ENCODE data around the gene GIT2. TPM values are rescaled to one million over a fixed set of nuclear protein-coding genes. Genes with fewer than 3 reads are reported as not detected.

The GIT2 gene
- total RNA-seq, 1 donor from 2014 or later = 43.0 TPM

DNA sequence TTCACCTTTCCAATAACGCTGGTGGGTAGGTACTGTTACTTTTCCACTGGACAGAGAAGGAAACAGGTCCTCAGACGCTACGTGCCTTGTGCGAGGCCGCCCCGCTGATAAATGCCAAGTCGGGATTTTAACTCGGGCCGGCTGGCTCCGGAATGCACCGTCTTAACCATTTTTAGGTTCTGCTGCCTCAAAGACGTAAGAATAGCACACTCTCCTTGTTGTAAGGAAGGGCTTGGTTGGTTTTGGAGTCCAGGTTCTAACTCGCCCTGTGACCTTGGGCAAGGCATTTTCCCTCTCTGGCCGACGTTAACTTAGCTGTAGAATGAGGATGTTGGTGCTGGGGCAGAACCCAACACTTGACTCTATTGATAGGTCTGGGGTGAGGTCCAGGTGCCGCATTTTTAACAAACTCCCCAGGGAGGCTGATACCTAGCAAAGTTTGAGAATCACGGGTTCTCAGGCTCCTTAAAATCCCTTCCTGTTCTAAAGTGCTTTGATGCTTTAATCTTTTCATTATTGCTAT lies 3.9 kb upstream of the GIT2 start:
- TF ChIP-seq POLR2A (IDR thresholded peaks at IDR 0.05) = no peak
- no peak for TF ChIP-seq POLR2AphosphoS5 (IDR thresholded peaks at IDR 0.05; ENCODE audit: insufficient read depth in 1 of 2, low read depth in 1 of 2)
- TF ChIP-seq CTCF (IDR thresholded peaks at IDR 0.05) = no peak

DNA sequence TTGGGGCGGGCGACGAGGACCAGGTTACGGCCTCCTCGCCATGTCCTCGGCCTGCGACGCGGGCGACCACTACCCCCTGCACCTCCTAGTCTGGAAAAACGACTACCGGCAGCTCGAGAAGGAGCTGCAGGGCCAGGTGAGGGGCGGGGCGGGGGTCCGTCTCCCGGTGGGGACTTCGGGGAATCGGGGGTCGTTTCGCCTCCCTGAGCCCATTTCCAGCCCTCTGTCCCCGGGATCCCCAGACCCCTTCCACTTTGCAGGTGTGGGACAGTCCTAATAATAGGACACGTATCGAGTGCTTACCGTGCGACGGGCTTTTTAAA lies 3.4 kb upstream of the GIT2 start:
- peak overlapping the region; percentile 82 for H3K27ac ChIP-seq
- intact Hi-C loops (cut with DNase I) = no loop called here
- DNase-seq (ENCODE audit: extremely low spot score in 2 of 2) = no peak
- no peaks in the 10 kb centered on the region for H3K36me3 ChIP-seq
- H3K4me1 ChIP-seq = peaks cover 62% of the 10 kb centered on the region
- peak overlapping the region; percentile 99 to 100 for H3K4me3 ChIP-seq
- TF ChIP-seq POLR2AphosphoS5 (IDR thresholded peaks at IDR 0.05; ENCODE audit: insufficient read depth in 1 of 2, low read depth in 1 of 2) (no peak), CTCF (IDR thresholded peaks at IDR 0.05) (no peak), POLR2A (IDR thresholded peaks at IDR 0.05) (no peak)
- no peaks in the 10 kb centered on the region for H3K27me3 ChIP-seq
- H3K9me3 ChIP-seq = no peaks in the 10 kb centered on the region

More for the DNA sequence above, 3.9 kb upstream of the GIT2 start:
- H3K27me3 ChIP-seq = no peaks in the 10 kb centered on the region
- H3K27ac ChIP-seq = peak overlapping the region; percentile 82
- no peaks in the 10 kb centered on the region for H3K36me3 ChIP-seq
- DNase-seq (ENCODE audit: extremely low spot score in 2 of 2) = no peak
- H3K4me3 ChIP-seq = peak overlapping the region; percentile 99 to 100
- no peaks in the 10 kb centered on the region for H3K9me3 ChIP-seq
- H3K4me1 ChIP-seq = peaks cover 58% of the 10 kb centered on the region
- intact Hi-C loops (cut with DNase I) = no loop called here

DNA sequence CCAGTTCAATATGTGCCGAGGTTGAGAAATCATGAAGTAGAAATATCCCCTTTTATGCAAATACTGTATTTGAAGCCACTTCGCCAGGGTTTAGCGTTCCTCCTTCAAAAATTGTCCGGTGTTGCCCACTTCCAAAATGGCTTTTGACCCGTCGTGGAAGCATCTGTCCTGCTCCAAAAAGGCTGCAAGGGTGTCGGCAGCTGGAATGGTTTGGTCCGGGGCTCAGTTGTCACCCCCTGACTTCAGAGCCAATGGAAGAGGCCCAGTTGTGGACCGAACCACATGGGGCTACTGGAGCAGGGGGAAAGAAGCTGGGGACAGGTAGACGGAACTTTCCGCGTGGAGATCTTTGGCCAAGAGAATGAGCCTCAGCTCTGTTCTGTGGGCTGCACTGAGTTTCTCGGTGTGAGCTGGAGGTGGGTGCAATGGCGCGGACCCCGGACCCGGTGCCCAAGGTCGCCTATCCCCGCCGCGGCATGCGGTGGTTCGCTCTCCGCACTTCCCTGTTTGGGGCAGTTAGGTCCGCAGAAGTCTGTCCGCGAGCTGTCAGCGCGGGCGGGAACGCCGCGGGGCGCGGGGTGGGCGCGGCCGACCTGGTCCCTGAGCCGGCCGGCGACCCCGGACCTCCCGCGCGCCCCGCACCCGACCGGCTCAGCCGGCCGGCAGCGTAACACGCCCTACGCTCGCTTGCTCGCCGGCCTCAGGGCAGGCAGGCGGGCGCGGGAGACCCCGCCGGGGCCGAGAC lies 2.9 kb upstream of the GIT2 start, which contains the start of gene ANKRD13A:
ANKRD13A (plus strand) TSS at position 527 of the 745 bp plus-strand sequence. CDS start 259 bp downstream, outside the sequence.
- Histone ChIP-seq H3K4me3 (peak within 1 kb of the TSS; percentile 99 to 100), H3K36me3 (no peaks in the 10 kb centered on the region), H3K9me3 (no peaks in the 10 kb centered on the region), H3K4me1 (peaks cover 68% of the 10 kb centered on the region), H3K27me3 (no peaks in the 10 kb centered on the region), H3K27ac (peak within 1 kb of the TSS; percentile 82)
- intact Hi-C loops (cut with DNase I) = no loop called here
- DNase-seq (ENCODE audit: extremely low spot score in 2 of 2) = peak in 1 of 2 donors; percentile 93
- TF ChIP-seq POLR2A (IDR thresholded peaks at IDR 0.05) (peak in 1 of 2 donors; percentile 55), CTCF (IDR thresholded peaks at IDR 0.05) (no peak), POLR2AphosphoS5 (IDR thresholded peaks at IDR 0.05; ENCODE audit: insufficient read depth in 1 of 2, low read depth in 1 of 2) (peak; percentile 92 to 94)

- Histone ChIP-seq H3K4me1 (peaks cover 73% of the 10 kb centered on the region), H3K27me3 (no peaks in the 10 kb centered on the region), H3K4me3 (peak overlapping the region; percentile 99 to 100), H3K9me3 (no peaks in the 10 kb centered on the region), H3K27ac (peak overlapping the region; percentile 82), H3K36me3 (no peaks in the 10 kb centered on the region)
- TF ChIP-seq CTCF (IDR thresholded peaks at IDR 0.05) (no peak), POLR2A (IDR thresholded peaks at IDR 0.05) (no peak), POLR2AphosphoS5 (IDR thresholded peaks at IDR 0.05; ENCODE audit: insufficient read depth in 1 of 2, low read depth in 1 of 2) (no peak)
- intact Hi-C loops (cut with DNase I) = no loop called here
- DNase-seq (ENCODE audit: extremely low spot score in 2 of 2) = no peak
Observed at GRCh38 chr12:109998241-109998903, 2.2 kb upstream of the GIT2 start.
